K562 (cell line): ENCODE data around the gene PACSIN3. TPM values are rescaled to one million over a fixed set of nuclear protein-coding genes. Genes with fewer than 3 reads are reported as not detected.

ENCODE experiments used
- ATAC-seq: fragments of 200-7000 bp; cut with Tn5 transposase; 3 replicates; pipeline ENCODE4 v1.9.1; 2020; ENCODE audit warnings: moderate library complexity
- BruUV-seq: library from RNA; stranded (reverse); fragments of 400-500 nt; replicated peaks from 2 replicates; lab custom pipeline; 2021; lab: Mats Ljungman, UMichigan
- CTCF ChIA-PET: fragments of 300-600 bp; formaldehyde crosslinking; extraction: SDS; loops from one replicate; lab custom pipeline; 2021; ENCODE audit warnings: low intra/inter-chr PET ratio; lab: Yijun Ruan, JAX
- POLR2A ChIA-PET: fragments of 300-600, 350-650 bp; sonication (Branson Sonifier 250); formaldehyde crosslinking; extraction: SDS; loops from one replicate; lab custom pipeline; 2021; ENCODE audit warnings: antibody characterized with exemption, inconsistent platforms; lab: Yijun Ruan, JAX
- DNase-seq, 4 experiments: peaks; one replicate each; pipeline versions ENCODE4 v3.0.0 to v3.0.0-alpha.2; 2011 to 2018; ENCODE audit warnings: low spot score in 3 of 4, mixed read lengths in 3 of 4; ENCODE audit errors: extremely low read depth in 1 of 4
- FAIRE-seq: peaks from 2 replicates; lab custom pipeline; 2011; peaks lifted over from hg19 to GRCh38; lab: Jason Lieb, UNC
- H2AFZ ChIP-seq: 2 replicates; pipeline ENCODE4 v1.6.0; 2011; ENCODE audit warnings: low read depth, low read length, control low read depth, inconsistent platforms
- H3K27ac ChIP-seq: fragments of 200-600 bp; 3 replicates; pipeline ENCODE4 v1.8.0; 2011; ENCODE audit warnings: low read depth, mild to moderate bottlenecking, control low read depth, inconsistent platforms, low read length, moderate library complexity, mixed read lengths; ENCODE audit errors: extremely low read depth
- H3K27me3 ChIP-seq, 2 experiments: fragments of 300-600 bp in 1 of 2; 2 replicates in 1 of 2; 3 replicates in 1 of 2; pipeline versions ENCODE4 v1.6.0 to v1.8.0; 2011; ENCODE audit warnings: inconsistent platforms in 2 of 2, low read length in 2 of 2, mild to moderate bottlenecking in 1 of 2, mixed read lengths in 1 of 2, moderate library complexity in 1 of 2; ENCODE audit not compliant: control insufficient read depth in 2 of 2, insufficient read depth in 2 of 2
- H3K36me3 ChIP-seq: fragments of 300-600 bp; 3 replicates; pipeline ENCODE4 v1.8.0; 2011; ENCODE audit warnings: mild to moderate bottlenecking, low read length, inconsistent platforms; ENCODE audit not compliant: control insufficient read depth, insufficient read depth
- H3K4me1 ChIP-seq, 2 experiments: fragments of 200-600 bp in 1 of 2; replicated peaks in 1 of 2; 2 replicates in 1 of 2; 3 replicates in 1 of 2; pipeline versions ENCODE4 v1.5.1 to v1.8.0; 2011; ENCODE audit warnings: inconsistent platforms in 2 of 2, low read length in 2 of 2, mild to moderate bottlenecking in 1 of 2, mixed read lengths in 1 of 2, moderate library complexity in 1 of 2; ENCODE audit not compliant: control insufficient read depth in 2 of 2, insufficient read depth in 2 of 2
- H3K4me2 ChIP-seq: 2 replicates; pipeline ENCODE4 v1.6.1; 2011; ENCODE audit warnings: low read length, control low read depth, inconsistent platforms, mixed read lengths; ENCODE audit not compliant: insufficient read depth
- H3K4me3 ChIP-seq: fragments of 200-600 bp; sonication (generic), shearing (Covaris generic); 2 replicates; pipeline ENCODE4 v1.5.1; 2016; ENCODE audit warnings: control low read depth, inconsistent platforms
- H3K79me2 ChIP-seq: fragments of 200-600 bp; 3 replicates; pipeline ENCODE4 v1.8.0; 2011; ENCODE audit warnings: low read length, inconsistent platforms; ENCODE audit not compliant: control insufficient read depth, insufficient read depth
- H3K9ac ChIP-seq, 2 experiments: 2 replicates each; pipeline versions ENCODE4 v1.6.0 to v1.6.1; 2011; ENCODE audit warnings: low read depth in 2 of 2, low read length in 2 of 2, control low read depth in 1 of 2, inconsistent platforms in 1 of 2, mild to moderate bottlenecking in 1 of 2, mixed read lengths in 1 of 2; ENCODE audit not compliant: insufficient read depth in 1 of 2
- H3K9me1 ChIP-seq: one replicate; pipeline ENCODE4 v1.6.0; 2011; ENCODE audit warnings: inconsistent platforms, mild to moderate bottlenecking, low read length, moderate library complexity; ENCODE audit not compliant: control insufficient read depth, insufficient read depth
- H3K9me3 ChIP-seq: replicated peaks from 2 replicates; pipeline ENCODE4 v1.5.1; 2011; ENCODE audit warnings: low read depth, low read length, inconsistent platforms; ENCODE audit not compliant: control insufficient read depth, insufficient read depth
- H4K20me1 ChIP-seq: replicated peaks from 2 replicates; pipeline ENCODE4 v1.6.1; 2011; ENCODE audit warnings: low read length, inconsistent platforms, mixed read lengths; ENCODE audit not compliant: control insufficient read depth, insufficient read depth
- TAL1 ChIP-seq: fragments of 450-650 bp; IDR thresholded peaks from 2 replicates; pipeline ENCODE4 v1.6.1; 2016; ENCODE audit warnings: mild to moderate bottlenecking
- ZNF212 ChIP-seq: fragments of 450-650 bp; formaldehyde crosslinking; IDR thresholded peaks from 2 replicates; pipeline ENCODE4 v1.4.0; 2020; ENCODE audit warnings: mild to moderate bottlenecking
- ZNF561 ChIP-seq: fragments of 450-650 bp; formaldehyde crosslinking; conservative IDR thresholded peaks from 2 replicates; pipeline ENCODE4 v1.4.0; 2020; ENCODE audit warnings: mild to moderate bottlenecking, moderate library complexity
- ZNF583 ChIP-seq: fragments of 250-450 bp; sonication (Bioruptor Pico); IDR thresholded peaks from 2 replicates; pipeline ENCODE4 v1.4.0; 2020
- in situ Hi-C: fragments of 300-500 bp; cut with MboI; formaldehyde crosslinking; loops from 4 replicates; pipeline ENCODE4 v1.15.0; 2018; ENCODE audit warnings: inconsistent platforms, mixed read lengths
- intact Hi-C: fragments of 100-400 bp; cut with micrococcal nuclease; formaldehyde crosslinking; loops from 2 replicates; pipeline ENCODE4 v1.14.2; 2022
- polyA plus RNA-seq, 8 experiments: library from polyadenylated mRNA; depleted of rRNA in 4 of 8; stranded (reverse) in 5 of 8; unstranded in 3 of 8; fragments of >200 nt; fragmentation: Nextera tagmentation in 2 of 8; fragmentation: Illumina TruSeq in 1 of 8; extraction: Ambion mirVana in 2 of 8; extraction: Trizol in 1 of 8; gene quantifications; 2 replicates each; pipeline versions ENCODE4 v1.2.1 to v1.2.3, GENCODE V29; 2011 to 2014; ENCODE audit warnings: inconsistent platforms in 1 of 8, missing spikeins in 1 of 8
- total RNA-seq, 7 experiments: library from RNA; depleted of rRNA in 6 of 7; stranded (reverse); fragments of >200 nt in 6 of 7; fragmentation: Illumina TruSeq in 2 of 7; extraction: Trizol in 2 of 7; gene quantifications; 2 replicates each; pipeline versions ENCODE4 v1.2.1 to v1.2.3, GENCODE V29; 2011 to 2021; ENCODE audit warnings: low replicate concordance in 1 of 7
- TF ChIP-seq, protein P1 (sequence below): fragments of 450-650 bp; IDR thresholded peaks from 2 replicates; pipeline ENCODE4 v1.6.1; 2017; ENCODE audit warnings: antibody characterized with exemption

Gene PACSIN3
- total and polyA plus RNA-seq, 9 of the 15 experiments (the other 6 are each of a cell fraction or from before 2014, with no cell fraction given) = 0.13 to 18.1 (median 7.1) TPM

DNA sequence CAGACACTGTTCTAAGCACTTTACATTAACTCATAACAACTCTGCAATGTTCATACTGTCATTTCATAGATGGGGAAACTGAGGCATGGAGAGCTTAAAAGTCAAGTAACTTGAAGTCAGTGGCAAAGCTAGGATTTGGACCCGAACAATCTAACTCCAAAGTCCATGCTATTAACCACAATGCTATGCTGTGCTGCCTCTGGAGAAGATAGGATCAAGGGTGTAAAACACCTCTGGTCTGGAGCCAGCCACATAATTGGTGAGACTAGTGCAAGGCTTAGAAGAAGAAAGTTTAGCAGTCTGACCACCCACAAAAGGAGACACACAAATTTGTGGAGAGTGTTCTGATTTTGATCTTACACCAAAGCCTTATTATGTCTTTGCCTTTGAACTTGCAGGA, 53.3 kb downstream of the PACSIN3 start (continued):
- TF ChIP-seq ZNF583 = no peak

DNA sequence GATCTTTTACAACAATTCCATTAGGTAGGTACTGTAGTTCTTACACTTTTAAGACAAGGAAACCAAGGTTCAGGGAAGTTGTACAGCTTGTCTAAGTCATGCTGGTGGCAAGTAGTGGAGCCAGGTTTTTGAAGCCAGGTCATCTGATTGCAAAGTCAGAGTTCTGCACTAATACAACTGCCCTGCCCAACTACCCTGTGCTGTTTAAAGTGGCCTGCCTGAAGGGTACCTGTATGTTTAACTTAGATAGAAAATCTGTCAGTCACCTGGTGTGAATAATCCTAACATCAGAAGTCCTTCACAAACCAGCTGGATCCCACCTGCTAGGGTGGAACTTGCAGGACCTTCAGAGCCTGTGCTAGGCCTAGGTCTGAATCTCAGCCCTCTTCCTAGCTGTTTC, 53.7 kb downstream of the PACSIN3 start:
- Histone ChIP-seq H3K27ac (no peak overlapping the region), H3K27me3 (no peaks in the 10 kb centered on the region; a peak in 1 of 5 replicates), H3K36me3 (no peaks in the 10 kb centered on the region), H3K4me1 (peaks cover 0 to 6% of the 10 kb centered on the region in 2 experiments; a peak in 2 of 5 replicates), H3K79me2 (no peaks in the 10 kb centered on the region), H3K9ac (no peak overlapping the region), H3K4me3 (no peak overlapping the region), H4K20me1 (no peaks in the 10 kb centered on the region; the same call in 1 of the 2 replicates), H3K9me3 (no peaks in the 10 kb centered on the region), H2AFZ (no peak overlapping the region), H3K9me1 (no peaks in the 10 kb centered on the region), H3K4me2 (no peak overlapping the region)
- ChIA-PET POLR2A (interaction anchor here (1.0 kb wide), 1 partner anchor 10 kb away, joined by 5 read pairs; no protein-coding TSS in a partner anchor), CTCF (no interaction called here)
- no peak for FAIRE-seq
- no peak for DNase-seq
- ATAC-seq = no peak
- intact Hi-C loops = no loop called here
- TF ChIP-seq ZNF561 (CRISPR knock-in tag) (no peak), TAL1 (no peak), ZNF212 (CRISPR knock-in tag) (no peak)
- TF ChIP-seq, protein P1, sequence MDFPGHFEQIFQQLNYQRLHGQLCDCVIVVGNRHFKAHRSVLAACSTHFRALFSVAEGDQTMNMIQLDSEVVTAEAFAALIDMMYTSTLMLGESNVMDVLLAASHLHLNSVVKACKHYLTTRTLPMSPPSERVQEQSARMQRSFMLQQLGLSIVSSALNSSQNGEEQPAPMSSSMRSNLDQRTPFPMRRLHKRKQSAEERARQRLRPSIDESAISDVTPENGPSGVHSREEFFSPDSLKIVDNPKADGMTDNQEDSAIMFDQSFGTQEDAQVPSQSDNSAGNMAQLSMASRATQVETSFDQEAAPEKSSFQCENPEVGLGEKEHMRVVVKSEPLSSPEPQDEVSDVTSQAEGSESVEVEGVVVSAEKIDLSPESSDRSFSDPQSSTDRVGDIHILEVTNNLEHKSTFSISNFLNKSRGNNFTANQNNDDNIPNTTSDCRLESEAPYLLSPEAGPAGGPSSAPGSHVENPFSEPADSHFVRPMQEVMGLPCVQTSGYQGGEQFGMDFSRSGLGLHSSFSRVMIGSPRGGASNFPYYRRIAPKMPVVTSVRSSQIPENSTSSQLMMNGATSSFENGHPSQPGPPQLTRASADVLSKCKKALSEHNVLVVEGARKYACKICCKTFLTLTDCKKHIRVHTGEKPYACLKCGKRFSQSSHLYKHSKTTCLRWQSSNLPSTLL = no peak
- BruUV-seq = no TSS peak
- in situ Hi-C loops = loop anchor here (10.0 kb wide), 1 partner anchor 388 kb away; no protein-coding TSS in a partner anchor
